Natural killer cell (primary cell): ENCODE data around the gene KRTAP5-8. TPM values are rescaled to one million over a fixed set of nuclear protein-coding genes. Genes with fewer than 3 reads are reported as not detected.
"Not testable (repeated sequence)": the region's sequence is repeated elsewhere in the genome, so short reads cannot be mapped to it uniquely, and the experiment has no call there.

Source experiments
- ATAC-seq, 3 donors: fragments of 150-1000 bp in 2 of 3; fragments of 200-7000 bp in 1 of 3; cut with Tn5 transposase; 1 replicate in 1 of 3; 2 replicates in 2 of 3; pipeline ENCODE4 v1.10.0; 2021; ENCODE audit warnings: mild to moderate bottlenecking in 2 of 3, moderate library complexity in 2 of 3
- DNase-seq, 2 donors: peaks; one replicate each; pipeline versions ENCODE4 v3.0.0 to v3.0.0-alpha.2; 2013 to 2021; ENCODE audit warnings: mixed read lengths in 1 of 2
- H3K27ac ChIP-seq: one replicate; pipeline ENCODE4 v1.5.1; 2013; ENCODE audit warnings: mild to moderate bottlenecking, low read length
- H3K27me3 ChIP-seq: one replicate; pipeline ENCODE4 v1.6.1; 2013; ENCODE audit warnings: low read length; ENCODE audit not compliant: control insufficient read depth, insufficient read depth
- H3K36me3 ChIP-seq: one replicate; pipeline ENCODE4 v1.6.1; 2013; ENCODE audit warnings: low read length; ENCODE audit not compliant: control insufficient read depth, insufficient read depth
- H3K4me1 ChIP-seq: one replicate; pipeline ENCODE4 v1.6.1; 2013; ENCODE audit warnings: low read length; ENCODE audit not compliant: control insufficient read depth, insufficient read depth
- H3K4me3 ChIP-seq: one replicate; pipeline ENCODE4 v1.5.1; 2013; ENCODE audit warnings: low read length
- H3K9me3 ChIP-seq: one replicate; pipeline ENCODE4 v1.6.1; 2013; ENCODE audit warnings: low read length; ENCODE audit not compliant: control insufficient read depth, insufficient read depth
- H3K27ac Mint-ChIP-seq, 2 donors: one replicate each; pipeline ENCODE4 v1.8.0; 2022; ENCODE audit warnings: mild to moderate bottlenecking in 2 of 2, mixed read lengths in 2 of 2, moderate library complexity in 1 of 2
- H3K27me3 Mint-ChIP-seq, 2 donors: one replicate each; pipeline ENCODE4 v1.8.0; 2022; ENCODE audit warnings: low read depth in 2 of 2, mixed read lengths in 2 of 2
- H3K36me3 Mint-ChIP-seq: one replicate; pipeline ENCODE4 v1.8.0; 2022; ENCODE audit warnings: mixed read lengths
- H3K4me1 Mint-ChIP-seq, 2 donors: one replicate each; pipeline ENCODE4 v1.8.0; 2022; ENCODE audit warnings: mixed read lengths in 2 of 2
- H3K4me3 Mint-ChIP-seq: one replicate; pipeline ENCODE4 v1.8.0; 2022; ENCODE audit warnings: mild to moderate bottlenecking, moderate library complexity, mixed read lengths
- H3K9me3 Mint-ChIP-seq, 2 donors: one replicate each; pipeline ENCODE4 v1.8.0; 2022; ENCODE audit warnings: mixed read lengths in 2 of 2
- CTCF ChIP-seq: fragments of 200-600 bp; IDR thresholded peaks from one replicate; pipeline ENCODE4 v1.8.0; 2022; ENCODE audit warnings: antibody characterized with exemption
- WGBS: methylation state at CpG from one replicate; pipeline ENCODE4 v1.1.7; 2013; ENCODE audit warnings: missing lambda C conversion rate; ENCODE audit not compliant: insufficient coverage; 5-methylcytosine and 5-hydroxymethylcytosine counted together
- intact Hi-C: fragments of 100-400 bp; cut with micrococcal nuclease; formaldehyde crosslinking; loops from one replicate; pipeline ENCODE4 v1.14.2; 2022
- total RNA-seq, 4 donors: library from RNA; stranded (reverse); fragments of 120-200 nt in 1 of 4; gene quantifications; one replicate each; pipeline versions ENCODE4 v1.2.3 to v1.2.4, GENCODE V29; 2013 to 2022

The KRTAP5-8 gene
- total RNA-seq, 3 donors from 2014 or later (not counting 1 experiment from before 2014, with no cell fraction given): not detected

DNA sequence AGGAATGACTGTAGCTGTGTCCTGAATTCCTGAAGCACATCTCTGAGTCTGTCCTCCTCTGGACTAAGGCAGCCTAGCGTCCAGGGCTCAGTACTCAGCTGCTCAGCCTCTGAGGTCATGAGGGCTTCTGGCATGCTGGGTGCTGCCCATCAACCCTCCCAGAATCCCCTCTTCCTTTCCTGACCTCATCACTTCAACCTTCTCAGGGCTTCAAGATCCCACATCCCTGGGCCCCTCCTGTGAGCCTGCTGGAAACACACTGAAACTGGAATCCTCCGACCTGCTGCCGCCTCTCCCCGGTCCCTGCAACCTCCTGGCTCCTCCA, 803 bp downstream of the KRTAP5-8 start:
- no peaks in the 10 kb centered on the region for H3K36me3 Mint-ChIP-seq
- H3K4me1 Mint-ChIP-seq: peaks cover 2 to 9% of the 10 kb centered on the region in 2 donors
- H3K4me3 Mint-ChIP-seq: no peak overlapping the region

GRCh38 chr11:71539017-71539416, 1.2 kb downstream of the KRTAP5-8 start:
- Histone ChIP-seq H3K9me3 (no peaks in the 10 kb centered on the region), H3K4me1 (no peaks in the 10 kb centered on the region), H3K36me3 (no peaks in the 10 kb centered on the region), H3K4me3 (no peak overlapping the region), H3K27ac (no peak overlapping the region), H3K27me3 (no peaks in the 10 kb centered on the region)
- DNase-seq (no peak), ATAC-seq (no peak)
- no peaks in the 10 kb centered on the region for H3K9me3 Mint-ChIP-seq
- no peak for TF ChIP-seq CTCF
- peaks cover 6 to 13% of the 10 kb centered on the region in 2 donors for H3K4me1 Mint-ChIP-seq
- H3K4me3 Mint-ChIP-seq: no peak overlapping the region
- 93% methylated on average over 11 of the region's 11 CpGs for WGBS
- intact Hi-C loops: no loop called here
- H3K27ac Mint-ChIP-seq: no peak overlapping the region
- no peaks in the 10 kb centered on the region for H3K36me3 Mint-ChIP-seq
- peaks cover 7 to 9% of the 10 kb centered on the region in 2 donors for H3K27me3 Mint-ChIP-seq

More for the DNA sequence above, 803 bp downstream of the KRTAP5-8 start:
- no peak overlapping the region for H3K27ac Mint-ChIP-seq
- Histone ChIP-seq H3K27me3 (no peaks in the 10 kb centered on the region), H3K4me1 (no peaks in the 10 kb centered on the region), H3K27ac (no peak overlapping the region), H3K4me3 (no peak overlapping the region), H3K36me3 (no peaks in the 10 kb centered on the region), H3K9me3 (no peaks in the 10 kb centered on the region)
- ATAC-seq (no peak), DNase-seq (no peak)
- intact Hi-C loops: no loop called here
- peaks cover 7 to 9% of the 10 kb centered on the region in 2 donors for H3K27me3 Mint-ChIP-seq
- WGBS: 83% methylated on average over 4 of the region's 4 CpGs
- H3K9me3 Mint-ChIP-seq: no peaks in the 10 kb centered on the region
- no peak for TF ChIP-seq CTCF

- H3K36me3 ChIP-seq, H3K27ac ChIP-seq, H3K4me3 ChIP-seq, H3K27ac Mint-ChIP-seq, intact Hi-C loops, H3K36me3 Mint-ChIP-seq, H3K4me3 Mint-ChIP-seq, H3K27me3 Mint-ChIP-seq, H3K4me1 ChIP-seq, H3K9me3 ChIP-seq, DNase-seq, H3K27me3 ChIP-seq, ATAC-seq, H3K9me3 Mint-ChIP-seq: not testable (repeated sequence)
- peaks cover 7 to 17% of the 10 kb centered on the region in 2 donors for H3K4me1 Mint-ChIP-seq
- WGBS: 78% methylated on average over 10 of the region's 11 CpGs
Measured at GRCh38 chr11:71539971-71540370, 2.1 kb downstream of the KRTAP5-8 start.

DNA sequence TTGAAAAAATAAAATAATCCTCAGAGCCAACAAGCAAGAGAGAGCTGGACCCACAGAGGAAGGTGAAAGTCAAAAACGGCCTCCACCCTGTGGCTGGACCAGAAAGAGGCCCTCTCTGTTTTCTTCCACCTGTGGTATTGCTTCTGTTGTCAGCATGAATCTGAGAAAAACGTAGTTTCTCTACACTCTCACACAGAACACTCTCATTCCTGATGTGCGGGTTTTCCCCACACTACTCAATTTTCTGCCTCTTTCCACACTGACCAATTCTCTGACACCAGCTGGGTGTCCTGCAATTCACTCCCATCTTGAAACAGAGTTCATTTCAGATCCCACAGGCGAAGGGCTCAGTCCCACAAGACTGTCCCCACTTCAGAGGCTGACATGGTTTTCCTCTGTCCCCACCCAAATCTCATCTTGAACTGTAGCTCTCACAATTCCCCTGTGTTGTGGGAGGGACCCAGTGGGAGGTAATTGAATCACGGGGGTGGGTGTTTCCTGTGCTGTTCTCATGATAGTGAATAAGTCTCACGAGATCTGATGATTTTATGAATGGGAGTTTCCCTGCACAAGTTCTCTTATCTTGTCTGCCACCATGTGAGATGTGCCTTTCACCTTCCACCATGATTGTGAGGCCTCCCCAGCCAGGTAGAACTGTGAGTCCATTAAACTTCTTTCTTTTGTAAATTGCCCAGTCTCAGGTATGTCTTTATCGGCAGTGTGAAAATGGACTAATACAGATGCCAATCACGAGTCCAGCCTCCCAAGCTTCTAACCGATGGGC, 2.9 kb downstream of the KRTAP5-8 start:
- not testable (repeated sequence) for H3K27me3 ChIP-seq

More for the DNA sequence above, 2.9 kb downstream of the KRTAP5-8 start:
- H3K36me3 ChIP-seq, H3K4me3 Mint-ChIP-seq, H3K27me3 Mint-ChIP-seq, H3K36me3 Mint-ChIP-seq, intact Hi-C loops, H3K9me3 Mint-ChIP-seq, H3K4me1 ChIP-seq, H3K4me3 ChIP-seq, DNase-seq, H3K9me3 ChIP-seq, H3K27ac Mint-ChIP-seq, ATAC-seq, H3K27ac ChIP-seq: not testable (repeated sequence)
- WGBS: 83% methylated on average over 9 of the region's 9 CpGs
- peaks cover 7 to 17% of the 10 kb centered on the region in 2 donors for H3K4me1 Mint-ChIP-seq
